ENCODE data around the gene ZNF652.
A peak's percentile ranks its signal among the peaks of the same experiment; 100 is the strongest.
"Not testable (repeated sequence)": the region's sequence is repeated elsewhere in the genome, so short reads cannot be mapped to it uniquely, and the experiment has no call there.

ZNF652 gene

DNA sequence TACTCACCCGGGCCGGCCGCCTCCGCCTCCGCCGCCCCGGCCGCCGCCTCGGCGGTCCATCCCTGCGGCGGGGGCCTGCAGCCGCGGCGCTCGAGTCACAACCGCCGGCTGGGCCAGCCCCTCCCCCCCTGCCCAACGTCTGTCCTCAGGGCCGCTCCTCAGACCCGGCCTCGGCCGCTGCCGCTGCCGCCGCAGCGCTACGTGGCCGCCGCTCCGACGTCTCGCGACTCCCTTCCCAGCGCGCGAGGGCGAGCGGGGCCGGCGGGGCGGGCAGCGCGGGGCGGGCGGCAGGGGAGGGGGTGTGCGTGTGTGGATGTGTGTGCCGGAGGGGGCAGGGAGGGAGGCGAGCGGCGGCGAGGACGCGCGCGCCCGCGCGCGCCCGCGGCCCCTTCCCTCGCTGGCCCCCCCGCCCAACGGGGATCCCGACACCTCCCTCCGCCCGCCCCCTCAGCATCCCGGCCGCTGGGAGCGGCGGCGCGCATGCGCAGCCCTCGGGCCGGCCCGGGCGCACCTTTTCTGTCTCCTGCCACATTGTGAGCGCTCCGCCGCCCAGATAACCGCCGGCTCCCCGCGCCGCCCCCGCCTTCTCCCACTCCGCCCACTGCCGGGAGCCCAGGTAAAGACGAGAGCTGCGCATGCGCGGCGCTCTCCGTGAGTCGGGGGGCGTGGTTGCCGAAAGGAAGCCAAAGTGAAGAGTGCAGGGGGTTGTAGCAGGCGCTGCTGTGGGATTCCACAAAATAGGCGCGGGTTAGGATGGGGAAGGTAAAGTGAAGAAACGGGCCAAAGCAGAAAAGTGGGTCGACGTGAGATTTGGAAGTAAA lies at the start of gene ZNF652:
ZNF652 (minus strand) TSS at position 349 of the 821 bp plus-strand sequence. CDS start 44,525 bp downstream, outside the sequence.
- peak; percentile 97 to 98 for DNase-seq

DNA sequence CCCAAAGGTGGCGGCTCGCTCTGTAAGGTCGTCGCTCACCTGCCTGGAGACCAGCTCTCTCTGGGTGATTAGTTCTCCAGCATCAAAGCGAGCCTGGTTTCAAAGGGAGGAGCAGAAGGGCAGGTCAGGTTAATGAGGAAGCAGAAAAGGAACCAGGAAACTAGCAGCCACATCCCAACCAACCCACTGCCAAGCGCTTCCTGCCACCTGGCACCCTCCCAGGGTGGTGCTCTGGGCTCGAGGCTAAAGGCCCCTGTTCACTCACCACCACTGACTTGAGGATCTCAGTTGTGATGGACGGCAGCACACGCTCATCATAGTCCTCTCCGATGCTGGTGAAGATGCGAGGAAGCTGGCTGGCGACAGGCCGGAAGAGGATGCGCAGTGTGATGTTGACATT lies 47.0 kb upstream of the ZNF652 start:
- no peak for DNase-seq

GRCh38 chr17:49407981-49408501 lies 46.0 kb upstream of the ZNF652 start:
- DNase-seq, result peak; percentile 83 to 88

GRCh38 chr17:49407086-49407485 lies 45.0 kb upstream of the ZNF652 start:
- no peak for DNase-seq

- DNase-seq, result no peak
Observed at GRCh38 chr17:49406421-49407061, 44.5 kb upstream of the ZNF652 start.

DNA sequence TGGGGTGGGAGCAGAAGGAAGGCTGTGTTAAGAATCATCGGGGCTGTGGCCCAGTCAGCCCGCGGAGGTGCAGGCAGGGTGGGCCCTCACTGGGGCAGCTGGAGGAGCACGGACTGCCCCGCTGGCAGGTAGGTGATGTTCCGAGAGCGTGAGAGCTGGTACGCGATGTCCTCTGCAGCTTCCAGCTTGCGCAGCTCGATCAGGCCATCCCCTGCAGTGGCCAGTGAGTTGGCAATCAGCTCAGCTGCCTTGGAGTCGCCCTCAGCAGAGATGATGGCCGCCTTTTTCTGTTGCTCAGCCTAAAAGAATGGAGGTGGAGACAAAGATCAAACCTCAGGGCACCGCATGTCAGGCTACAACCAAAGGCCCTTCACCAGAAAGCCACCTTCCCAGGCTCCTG lies 42.9 kb upstream of the ZNF652 start:
- DNase-seq, result no peak

GRCh38 chr17:49404361-49404760 lies 42.3 kb upstream of the ZNF652 start:
- no peak for DNase-seq

DNA sequence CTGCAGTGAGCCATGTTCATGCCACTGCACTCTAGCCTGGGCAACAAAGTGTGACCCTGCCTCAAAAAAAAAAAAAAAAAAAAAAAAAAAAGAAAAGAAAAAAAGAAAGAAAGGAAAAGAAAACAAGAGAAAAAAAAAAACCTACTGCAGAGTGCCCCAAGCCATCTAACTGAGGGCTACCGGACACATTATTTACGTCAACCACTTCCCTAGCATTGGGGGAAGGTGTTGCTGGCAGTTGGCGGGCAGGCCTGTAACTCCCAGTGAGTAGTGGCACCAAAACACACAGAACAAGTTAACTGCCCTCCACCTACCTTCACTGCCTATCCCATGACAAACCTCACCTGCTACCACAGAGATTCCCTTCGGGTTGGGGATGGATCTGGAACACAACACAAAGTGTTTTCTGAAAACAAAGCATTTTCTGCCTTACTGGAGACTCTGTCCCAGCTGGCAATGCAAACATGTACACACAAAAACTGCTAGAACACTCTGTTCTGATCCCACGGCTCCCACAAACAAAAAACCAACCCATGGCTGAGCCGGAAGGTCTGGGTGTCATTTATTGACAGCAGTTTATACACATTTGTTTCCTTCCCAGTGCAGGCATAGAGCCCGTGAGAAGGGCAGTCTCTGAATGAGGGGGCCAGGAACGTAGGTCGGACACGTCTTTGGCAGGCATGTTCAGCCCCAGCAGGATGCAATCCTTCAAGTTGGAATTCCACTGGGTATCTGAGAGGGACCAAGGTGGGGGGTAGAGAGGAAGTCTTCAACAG lies 41.7 kb upstream of the ZNF652 start:
- no peak for DNase-seq

- DNase-seq, result no peak
Observed at GRCh38 chr17:49402706-49403105, 40.7 kb upstream of the ZNF652 start.

DNA sequence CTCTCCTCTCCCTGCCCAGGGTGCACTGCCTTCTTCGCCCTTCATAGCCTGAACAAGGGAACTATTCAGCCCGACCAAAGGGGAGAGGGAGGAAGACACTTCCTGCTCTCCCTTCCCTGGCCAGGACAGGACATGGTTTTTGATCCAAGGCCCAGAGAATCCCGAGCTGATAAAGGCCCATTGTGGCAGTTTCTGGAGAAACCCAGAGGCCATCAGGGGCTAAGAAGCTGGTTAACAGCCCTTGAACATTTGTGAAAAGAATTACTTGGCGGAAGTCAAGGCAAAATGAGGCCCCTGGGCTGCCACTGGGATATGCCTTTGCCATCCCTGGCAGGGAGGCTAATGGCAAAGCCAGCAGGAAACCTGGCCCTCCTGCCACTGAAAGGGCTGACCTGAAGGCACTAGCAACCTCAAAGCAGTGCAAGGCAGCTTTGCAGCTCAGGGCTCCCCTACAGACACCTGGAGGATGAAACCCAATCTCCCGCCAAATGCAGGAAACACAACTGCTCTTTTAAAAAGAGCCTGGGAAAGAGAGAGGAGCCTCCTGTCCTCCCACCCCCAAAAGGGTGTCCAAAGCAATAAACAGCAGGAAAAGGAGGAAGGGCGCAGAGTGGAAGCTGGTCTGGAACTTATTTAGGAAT lies 40.0 kb upstream of the ZNF652 start:
- DNase-seq, result no peak

DNA sequence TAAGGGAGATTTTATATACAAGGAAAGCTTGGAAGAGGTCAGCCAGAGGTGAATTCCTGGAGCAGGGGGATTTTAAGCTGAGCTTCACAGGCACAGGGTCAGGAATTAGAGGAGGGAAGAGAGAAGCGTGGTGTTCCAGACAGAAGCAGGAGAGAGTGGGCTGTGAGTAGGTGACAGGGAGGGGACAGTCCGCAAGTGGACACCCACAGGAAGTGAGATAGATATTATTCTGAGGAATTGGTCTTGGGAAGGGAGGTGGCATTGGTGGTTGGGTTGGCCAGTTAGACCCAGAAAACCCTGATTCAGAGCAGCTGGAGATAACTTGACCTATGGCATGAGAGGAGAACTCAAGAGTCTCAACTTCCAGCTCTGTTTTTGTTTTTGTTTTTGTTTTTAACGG lies 37.9 kb upstream of the ZNF652 start:
- DNase-seq, result no peak

GRCh38 chr17:49397586-49397985 lies 35.5 kb upstream of the ZNF652 start:
- DNase-seq, result no peak

GRCh38 chr17:49393491-49394255 lies 31.6 kb upstream of the ZNF652 start:
- DNase-seq, result no peak

DNA sequence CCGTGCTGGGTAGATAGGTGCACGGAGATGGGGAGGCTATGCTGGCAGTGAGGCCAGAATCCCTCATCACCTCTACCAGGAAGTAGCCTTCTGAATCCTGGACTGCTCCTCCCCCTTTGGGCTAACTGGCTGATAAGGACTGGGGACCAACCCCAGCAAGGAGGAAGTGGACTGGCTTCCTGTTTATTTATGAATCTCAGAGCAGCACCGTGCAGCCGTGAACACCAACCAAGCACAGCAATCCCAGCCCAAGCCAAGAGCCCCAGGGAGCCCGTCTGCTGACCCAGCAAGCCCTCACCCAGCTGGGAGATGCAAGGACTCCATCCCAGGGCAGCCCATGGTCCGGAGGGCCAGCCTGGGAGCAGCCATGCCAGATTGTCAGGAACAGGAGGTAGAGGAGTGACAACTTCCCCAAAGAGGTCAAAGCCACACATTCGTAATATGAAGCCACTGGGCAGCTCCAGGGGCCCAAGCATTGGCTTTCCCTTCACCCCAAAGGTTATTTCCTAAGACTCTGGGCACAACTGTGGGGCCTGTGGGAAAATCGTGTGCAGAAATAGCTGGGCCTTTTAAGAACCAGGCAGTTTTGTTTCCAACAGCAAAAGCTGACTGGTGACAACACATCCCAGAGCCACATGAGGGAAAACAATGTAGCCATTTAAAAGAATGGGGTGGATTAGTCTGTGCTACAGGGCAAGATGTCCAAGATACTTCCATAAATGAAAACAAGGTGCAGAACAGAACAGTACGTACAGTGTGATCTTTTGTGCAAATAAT lies 28.7 kb upstream of the ZNF652 start:
- DNase-seq, result no peak

DNA sequence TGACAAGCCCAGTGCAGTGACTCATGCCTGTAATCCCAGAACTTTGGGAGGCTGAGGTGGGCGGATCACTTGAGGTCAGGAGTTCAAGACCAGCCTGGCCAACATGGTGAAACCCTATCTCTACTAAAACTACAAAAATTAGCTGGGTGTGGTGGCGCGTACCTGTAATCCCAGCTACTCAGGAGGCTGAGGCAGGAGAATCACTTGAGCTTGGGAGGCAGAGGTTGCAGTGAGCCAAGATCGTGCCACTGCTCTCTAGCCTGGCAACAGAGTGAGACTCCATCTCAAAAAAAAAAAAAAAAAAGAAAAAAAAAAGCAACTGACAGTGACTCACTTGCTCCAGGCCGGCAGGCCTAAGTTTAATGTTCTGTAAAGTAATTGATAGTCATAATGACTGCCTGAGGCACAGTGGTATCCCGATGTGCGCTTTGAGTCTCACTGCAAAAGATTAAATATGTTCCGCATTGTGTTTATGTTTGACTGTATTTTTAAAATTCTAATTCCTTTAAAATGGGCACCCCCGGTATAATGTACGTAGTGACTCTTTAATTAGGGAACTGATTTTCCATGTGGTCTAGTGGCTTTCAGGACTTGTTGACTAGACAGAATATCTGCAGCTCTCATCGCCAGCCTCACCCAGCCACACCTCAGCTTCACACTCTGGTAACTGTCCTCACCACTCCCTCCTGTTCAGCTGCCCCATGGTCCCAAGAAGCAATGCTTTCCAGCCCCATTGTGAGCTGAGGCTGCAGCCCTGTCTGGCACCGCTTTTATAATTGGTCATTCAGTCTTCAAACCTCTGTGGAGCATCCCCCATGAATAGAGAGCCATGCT lies 27.7 kb upstream of the ZNF652 start:
- DNase-seq, result not testable (repeated sequence)

DNA sequence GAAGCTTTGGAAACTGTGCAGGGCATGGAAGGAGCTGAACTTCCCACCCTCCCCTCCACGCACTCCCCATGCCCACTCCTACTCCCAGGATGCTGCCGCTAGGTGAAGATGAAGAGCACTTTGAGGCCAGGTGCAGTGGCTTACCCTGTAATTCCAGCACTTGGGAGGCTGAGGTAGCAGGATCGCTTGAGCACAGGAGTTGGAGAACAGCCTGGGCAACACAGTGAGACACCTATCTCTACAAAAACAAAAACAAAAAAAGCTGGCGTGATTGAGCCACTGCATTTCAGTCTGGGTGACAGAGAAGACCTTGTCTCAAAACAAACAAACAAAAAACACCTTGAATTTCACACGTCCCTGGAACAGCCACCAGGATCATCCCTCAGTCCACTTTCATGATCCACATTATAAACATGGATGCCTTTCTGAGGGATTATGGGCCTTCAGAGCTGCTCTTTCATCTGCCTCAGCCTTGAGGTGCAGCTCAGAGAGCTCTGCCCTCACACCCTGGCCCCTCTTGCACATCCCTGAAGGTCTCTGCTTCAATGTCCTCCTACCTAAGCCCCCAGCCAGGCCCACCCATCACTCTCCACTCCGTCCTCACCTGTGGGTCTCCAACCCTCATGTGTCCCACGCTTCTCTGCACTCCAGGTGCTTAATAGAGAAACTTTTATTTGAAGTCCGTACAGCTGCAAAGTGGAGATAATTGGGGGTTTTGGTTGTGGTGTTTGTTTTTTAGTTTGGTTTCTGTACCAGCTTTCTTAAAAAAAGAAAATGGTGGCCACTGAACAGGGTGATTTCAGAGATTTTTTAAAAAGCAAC lies 26.9 kb upstream of the ZNF652 start:
- no peak for DNase-seq

DNA sequence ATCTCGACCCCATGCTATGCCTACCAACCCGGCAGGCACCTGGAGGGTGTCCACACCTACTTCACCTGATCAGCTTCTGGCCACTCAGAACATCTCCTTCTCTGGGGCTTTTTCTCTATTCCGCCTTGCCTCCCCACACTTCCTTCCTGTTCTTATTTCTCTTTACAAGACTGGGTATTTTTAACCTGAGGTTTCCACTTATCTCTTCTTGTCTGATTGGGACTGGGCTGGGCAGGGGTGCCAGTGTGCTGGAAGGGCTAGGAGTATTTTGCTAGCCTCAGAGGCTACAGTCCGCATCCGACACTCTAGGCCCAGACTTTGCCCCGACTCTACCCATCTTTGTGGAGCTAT lies 26.2 kb upstream of the ZNF652 start:
- DNase-seq, result no peak

DNA sequence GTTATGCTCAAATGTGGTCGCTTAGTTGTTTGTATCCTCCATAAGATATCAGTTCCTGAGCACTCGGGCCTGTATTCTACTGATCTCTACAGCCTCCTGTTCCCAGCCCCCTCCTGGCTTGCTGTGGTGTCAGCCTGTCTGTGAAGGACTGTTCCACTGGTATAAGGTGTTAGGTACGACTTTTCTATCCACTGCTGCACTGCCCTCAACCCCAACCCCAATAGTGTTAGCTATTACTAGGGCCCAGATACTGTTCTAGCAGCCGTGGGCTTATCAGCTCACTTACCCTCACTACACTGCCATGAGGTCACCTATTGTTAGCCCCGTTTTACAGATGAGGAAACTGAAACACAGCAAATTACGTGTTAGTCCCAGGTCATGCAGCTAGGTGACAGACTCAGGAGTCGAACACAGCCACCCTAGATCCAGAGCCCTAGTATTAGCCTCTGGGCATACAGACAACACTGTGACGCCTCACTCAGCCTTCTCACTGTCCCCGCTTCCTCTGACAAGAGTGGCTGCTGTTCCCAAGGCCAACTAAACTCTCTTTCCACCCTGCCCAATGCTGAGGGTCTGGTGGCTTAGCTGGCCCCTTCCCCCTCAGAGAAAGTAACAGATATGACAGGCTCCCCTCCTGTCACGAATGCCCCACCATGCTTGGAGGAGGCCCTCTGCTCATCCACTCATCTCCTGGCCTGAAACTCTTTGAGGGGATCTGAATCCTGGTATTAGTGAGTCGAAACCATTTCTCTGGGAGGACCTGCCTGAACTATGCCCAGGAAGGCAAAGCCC lies 25.6 kb upstream of the ZNF652 start:
- DNase-seq, result no peak

DNA sequence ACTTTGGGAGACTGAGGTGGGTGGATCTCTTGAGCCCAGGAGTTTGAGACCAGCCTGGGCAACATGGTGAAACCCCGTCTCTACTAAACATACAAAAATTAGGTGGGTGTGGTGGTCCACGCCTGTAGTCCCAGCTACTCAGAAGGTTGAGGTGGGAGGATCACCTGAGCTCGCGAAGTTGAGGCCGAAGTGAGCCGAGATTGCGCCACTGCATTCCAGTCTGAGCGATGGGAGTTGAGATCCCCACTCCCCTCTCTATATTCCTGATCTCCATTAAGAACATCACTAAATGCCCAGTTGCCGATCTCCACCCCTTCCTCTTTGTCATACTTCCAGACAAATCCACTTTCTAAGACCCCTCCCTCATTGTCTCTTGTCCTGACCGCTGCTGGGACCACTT lies 24.3 kb upstream of the ZNF652 start:
- no peak for DNase-seq
